ENCODE data around the gene VDR.

DNA sequence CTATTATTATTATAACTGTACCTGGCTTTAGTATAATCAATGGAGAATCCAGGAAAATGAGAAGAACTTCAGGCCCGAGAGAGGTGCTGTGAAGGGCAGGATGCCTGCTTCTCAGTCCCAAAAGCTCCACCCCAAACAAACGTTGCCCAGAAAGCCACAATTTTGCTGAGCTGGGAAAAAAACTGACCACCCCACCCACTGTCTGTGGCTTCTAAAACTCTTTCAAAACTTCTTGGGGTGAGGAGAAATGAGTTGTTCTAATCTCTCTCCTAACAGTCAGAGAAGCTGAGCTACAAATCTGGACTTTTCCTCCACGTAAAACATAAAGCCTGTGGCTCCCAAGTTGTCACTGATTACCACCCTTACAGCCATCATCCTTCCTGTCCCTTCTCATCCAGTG is 13.4 kb downstream of the VDR start:
- TF ChIP-seq POLR2A (IDR thresholded peaks at IDR 0.05; ENCODE audit: low read length) (no peak), GATA1 (IDR thresholded peaks at IDR 0.05; ENCODE audit: low read depth, low read length) (no peak)

Measured in erythroblast (primary cell).